HG03571 (cell line): ENCODE results near the gene TSSC4.

Experiments used
- ATAC-seq: cut with Tn5 transposase; IDR thresholded peaks from one replicate; pipeline ENCODE4 v1.9.1; 2021; ENCODE audit not compliant: unreplicated experiment

TSSC4 gene

GRCh38 chr11:2368851-2369180 is 31.7 kb upstream of the TSSC4 start:
- no peak for ATAC-seq

GRCh38 chr11:2369320-2369719 is 31.2 kb upstream of the TSSC4 start:
- no peak for ATAC-seq

- no peak for ATAC-seq
Observed at GRCh38 chr11:2369896-2370295, 30.7 kb upstream of the TSSC4 start.

GRCh38 chr11:2374456-2375201 is 25.9 kb upstream of the TSSC4 start:
- no peak for ATAC-seq

GRCh38 chr11:2375341-2375853 is 25.2 kb upstream of the TSSC4 start:
- ATAC-seq = no peak

GRCh38 chr11:2375964-2376551 is 24.5 kb upstream of the TSSC4 start:
- ATAC-seq = no peak

GRCh38 chr11:2376751-2377451 is 23.6 kb upstream of the TSSC4 start, which contains the start of gene CD81:
Gene CD81 (plus strand): TSS chr11:2377310. CDS start chr11:2377550, 240 bp downstream.
- ATAC-seq = no peak

- ATAC-seq = no peak
Observed at GRCh38 chr11:2377511-2378443, 22.8 kb upstream of the TSSC4 start.

GRCh38 chr11:2378527-2379210 is 21.9 kb upstream of the TSSC4 start:
- ATAC-seq = no peak

GRCh38 chr11:2379466-2380174 is 20.9 kb upstream of the TSSC4 start:
- no peak for ATAC-seq

GRCh38 chr11:2380396-2380795 is 20.2 kb upstream of the TSSC4 start:
- ATAC-seq = no peak

- ATAC-seq = peak; percentile 28
Observed at GRCh38 chr11:2380807-2381350, 19.7 kb upstream of the TSSC4 start.

GRCh38 chr11:2381494-2382128 is 18.9 kb upstream of the TSSC4 start:
- no peak for ATAC-seq

- ATAC-seq = no peak
Observed at GRCh38 chr11:2382129-2382517, 18.4 kb upstream of the TSSC4 start.

GRCh38 chr11:2382936-2383851 is 17.4 kb upstream of the TSSC4 start:
- no peak for ATAC-seq

- no peak for ATAC-seq
Observed at GRCh38 chr11:2383852-2384804, 16.4 kb upstream of the TSSC4 start.
